Ascending aorta (tissue), 2 donors: ENCODE results near the gene HS3ST1. TPM values are rescaled to one million over a fixed set of nuclear protein-coding genes. Genes with fewer than 3 reads are reported as not detected.
"Not testable (repeated sequence)": the region's sequence is repeated elsewhere in the genome, so short reads cannot be mapped to it uniquely, and the experiment has no call there.

Experiments
- DNase-seq, 2 donors: peaks; one replicate each; pipeline ENCODE4 v3.0.0-alpha.2; 2019; ENCODE audit warnings: low spot score in 2 of 2
- H3K27ac ChIP-seq, 2 donors: fragments of 200-600 bp; sonication (generic); one replicate each; pipeline ENCODE4 v1.5.1; 2016 to 2017; ENCODE audit warnings: mild to moderate bottlenecking in 1 of 2
- H3K27me3 ChIP-seq: fragments of 200-600 bp; sonication (generic); one replicate; pipeline ENCODE4 v1.5.1; 2017
- H3K36me3 ChIP-seq, 2 donors: fragments of 200-600 bp; sonication (generic); one replicate each; pipeline ENCODE4 v1.5.1; 2016
- H3K4me1 ChIP-seq, 2 donors: fragments of 200-600 bp; sonication (generic); one replicate each; pipeline ENCODE4 v1.5.1; 2016 to 2017; ENCODE audit warnings: mild to moderate bottlenecking in 1 of 2
- H3K4me3 ChIP-seq, 2 donors: fragments of 200-600 bp; sonication (generic); one replicate each; pipeline ENCODE4 v1.5.1; 2016 to 2017; ENCODE audit warnings: mild to moderate bottlenecking in 1 of 2
- H3K9me3 ChIP-seq, 2 donors: fragments of 200-600 bp; sonication (generic); one replicate each; pipeline ENCODE4 v1.5.1; 2016
- CTCF ChIP-seq, 3 experiments: fragments of 200-600 bp in 2 of 3; fragments of 450-650 bp in 1 of 3; sonication (generic) in 2 of 3; IDR thresholded peaks; one replicate each; pipeline ENCODE4 v1.5.1; 2016 to 2019; ENCODE audit warnings: antibody characterized with exemption in 3 of 3, mild to moderate bottlenecking in 1 of 3, moderate library complexity in 1 of 3
- intact Hi-C: fragments of 100-400 bp; cut with DNase I; formaldehyde crosslinking; loops from one replicate; pipeline ENCODE4 v1.15.1; 2023
- total RNA-seq: library from RNA; depleted of rRNA; stranded (reverse); fragments of >200 nt; gene quantifications from one replicate; pipeline ENCODE4 v1.1.0, GENCODE V29; 2016

The HS3ST1 gene
- total RNA-seq, 1 donor from 2014 or later, result 0.64 TPM

- Histone ChIP-seq H3K9me3 (no peaks in the 10 kb centered on the region), H3K4me3 (no peak overlapping the region), H3K36me3 (no peaks in the 10 kb centered on the region), H3K27ac (no peak overlapping the region), H3K27me3 (no peaks in the 10 kb centered on the region), H3K4me1 (no peaks in the 10 kb centered on the region)
- no peak for DNase-seq
- intact Hi-C loops, result no loop called here
- no peak for TF ChIP-seq CTCF (IDR thresholded peaks at IDR 0.05)
These were observed 35.1 kb downstream of the HS3ST1 start for GRCh38 chr4:11393551-11393950.

DNA sequence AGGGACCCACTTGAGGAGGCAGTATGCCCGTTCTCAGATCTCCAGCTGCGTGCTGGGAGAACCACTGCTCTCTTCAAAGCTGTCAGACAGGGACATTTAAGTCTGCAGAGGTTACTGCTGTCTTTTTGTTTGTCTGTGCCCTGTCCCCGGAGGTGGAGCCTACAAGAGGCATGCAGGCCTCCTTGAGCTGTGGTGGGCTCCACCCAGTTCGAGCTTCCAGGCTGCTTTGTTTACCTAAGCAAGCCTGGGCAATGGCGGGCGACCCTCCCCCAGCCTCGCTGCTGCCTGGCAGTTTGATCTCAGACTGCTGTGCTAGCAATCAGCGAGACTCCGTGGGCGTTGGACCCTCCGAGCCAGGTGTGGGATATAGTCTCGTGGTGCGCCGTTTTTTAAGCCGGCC lies 44.6 kb downstream of the HS3ST1 start:
- H3K27ac ChIP-seq, H3K4me3 ChIP-seq, DNase-seq, H3K4me1 ChIP-seq, H3K9me3 ChIP-seq, intact Hi-C loops, H3K27me3 ChIP-seq, H3K36me3 ChIP-seq: not testable (repeated sequence)

DNA sequence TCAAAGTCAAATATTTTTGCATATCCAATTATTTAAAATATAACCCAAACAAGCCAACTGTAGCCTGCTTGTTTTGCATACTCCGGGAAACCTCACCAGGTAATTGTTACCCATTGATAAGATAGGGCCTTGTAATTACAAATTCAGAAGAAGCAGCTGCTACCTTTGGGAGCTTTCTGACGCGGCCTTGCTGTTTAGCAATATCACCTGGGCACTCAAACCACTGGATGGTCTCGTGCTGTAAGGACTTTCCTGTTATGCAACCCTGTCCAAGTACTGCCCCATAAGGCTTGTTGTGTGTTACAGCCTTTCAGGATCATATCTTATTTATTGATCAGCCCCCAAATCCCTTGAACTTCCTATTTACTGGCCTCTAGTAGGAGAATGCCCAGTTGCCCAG lies 52.1 kb downstream of the HS3ST1 start:
- Histone ChIP-seq H3K9me3 (no peaks in the 10 kb centered on the region), H3K27ac (no peak overlapping the region), H3K36me3 (no peaks in the 10 kb centered on the region), H3K27me3 (no peaks in the 10 kb centered on the region), H3K4me3 (no peak overlapping the region), H3K4me1 (no peaks in the 10 kb centered on the region)
- no peak for TF ChIP-seq CTCF (IDR thresholded peaks at IDR 0.05)
- intact Hi-C loops, result no loop called here
- no peak for DNase-seq

- TF ChIP-seq CTCF (IDR thresholded peaks at IDR 0.05), result no peak
- intact Hi-C loops, result no loop called here
- H3K27ac ChIP-seq, result no peak overlapping the region
- no peaks in the 10 kb centered on the region for H3K9me3 ChIP-seq
- DNase-seq, result no peak
- no peaks in the 10 kb centered on the region for H3K27me3 ChIP-seq
- H3K4me1 ChIP-seq, result no peaks in the 10 kb centered on the region
- no peak overlapping the region for H3K4me3 ChIP-seq
- H3K36me3 ChIP-seq, result no peaks in the 10 kb centered on the region
These were observed 52.5 kb downstream of the HS3ST1 start for GRCh38 chr4:11376146-11376545.

DNA sequence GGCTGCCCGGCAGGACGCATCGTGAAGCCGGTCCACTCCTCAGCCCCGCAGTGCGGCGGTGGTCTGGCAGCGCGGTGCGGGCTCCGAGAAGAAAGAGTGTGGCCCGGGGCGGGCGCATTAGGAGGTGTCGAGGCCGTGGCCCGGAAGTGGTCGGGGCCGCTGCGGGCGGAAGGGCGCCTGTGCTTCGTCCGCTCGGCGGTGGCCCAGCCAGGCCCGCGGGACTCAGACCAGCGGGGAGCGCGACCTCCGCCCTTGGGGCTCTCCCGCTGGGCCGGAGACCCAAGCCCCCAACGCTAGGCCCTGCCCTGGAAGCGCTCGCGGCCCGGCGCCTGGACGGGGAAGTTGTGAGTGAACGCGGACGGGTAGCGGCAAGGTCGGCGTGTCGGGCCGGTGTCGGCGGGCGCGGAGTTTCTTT lies 60.0 kb downstream of the HS3ST1 start:
- no peak for DNase-seq

DNA sequence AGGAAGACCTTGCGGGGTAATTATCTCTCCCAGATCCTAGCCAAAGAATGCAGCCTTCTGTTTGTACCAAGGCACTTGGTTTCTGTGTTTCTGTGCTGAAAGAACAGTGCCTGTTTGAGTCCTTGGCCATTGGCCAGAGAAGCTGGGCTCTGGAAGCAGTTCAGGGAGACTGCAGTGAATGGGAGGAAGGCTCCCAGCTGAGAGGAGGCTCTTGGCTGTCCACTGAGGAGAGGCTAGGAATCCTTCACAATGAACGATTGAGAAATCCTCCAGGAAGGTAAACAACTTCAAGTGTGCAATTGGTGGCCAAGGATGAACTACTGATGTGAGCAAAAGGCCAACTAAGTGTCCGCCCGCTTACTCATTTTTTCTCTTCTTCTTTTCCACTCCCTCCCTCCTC lies 61.3 kb downstream of the HS3ST1 start:
- no peak for DNase-seq
- intact Hi-C loops, result no loop called here
- Histone ChIP-seq H3K27ac (no peak overlapping the region), H3K27me3 (no peaks in the 10 kb centered on the region), H3K36me3 (no peaks in the 10 kb centered on the region), H3K9me3 (no peaks in the 10 kb centered on the region), H3K4me1 (no peaks in the 10 kb centered on the region), H3K4me3 (no peak overlapping the region)
- TF ChIP-seq CTCF (IDR thresholded peaks at IDR 0.05), result no peak

More for the DNA sequence above, 60.0 kb downstream of the HS3ST1 start:
- Histone ChIP-seq H3K36me3 (no peaks in the 10 kb centered on the region), H3K4me1 (no peaks in the 10 kb centered on the region), H3K4me3 (no peak overlapping the region), H3K27me3 (no peaks in the 10 kb centered on the region), H3K27ac (no peak overlapping the region), H3K9me3 (no peaks in the 10 kb centered on the region)
- no peak for TF ChIP-seq CTCF (IDR thresholded peaks at IDR 0.05)
- intact Hi-C loops, result no loop called here
